Fibroblast of mammary gland (primary cell): Measurements from ENCODE around the gene CIBAR2.
"Not testable (repeated sequence)": the region's sequence is repeated elsewhere in the genome, so short reads cannot be mapped to it uniquely, and the experiment has no call there.

Experiments
- DNase-seq: peaks from one replicate; pipeline ENCODE4 v3.0.0-alpha.2; 2010; ENCODE audit warnings: low read depth
- H3K4me3 ChIP-seq: 2 replicates; pipeline ENCODE4 v1.5.1; 2011; ENCODE audit warnings: low read depth, mild to moderate bottlenecking, low read length, moderate library complexity; ENCODE audit not compliant: control insufficient read depth
- TF ChIP-seq, protein P1 (sequence below): conservative IDR thresholded peaks from 2 replicates; pipeline ENCODE4 v1.5.1; 2011; ENCODE audit warnings: low read depth, low read length, inconsistent platforms; ENCODE audit not compliant: control insufficient read depth, insufficient read depth

Gene CIBAR2

DNA sequence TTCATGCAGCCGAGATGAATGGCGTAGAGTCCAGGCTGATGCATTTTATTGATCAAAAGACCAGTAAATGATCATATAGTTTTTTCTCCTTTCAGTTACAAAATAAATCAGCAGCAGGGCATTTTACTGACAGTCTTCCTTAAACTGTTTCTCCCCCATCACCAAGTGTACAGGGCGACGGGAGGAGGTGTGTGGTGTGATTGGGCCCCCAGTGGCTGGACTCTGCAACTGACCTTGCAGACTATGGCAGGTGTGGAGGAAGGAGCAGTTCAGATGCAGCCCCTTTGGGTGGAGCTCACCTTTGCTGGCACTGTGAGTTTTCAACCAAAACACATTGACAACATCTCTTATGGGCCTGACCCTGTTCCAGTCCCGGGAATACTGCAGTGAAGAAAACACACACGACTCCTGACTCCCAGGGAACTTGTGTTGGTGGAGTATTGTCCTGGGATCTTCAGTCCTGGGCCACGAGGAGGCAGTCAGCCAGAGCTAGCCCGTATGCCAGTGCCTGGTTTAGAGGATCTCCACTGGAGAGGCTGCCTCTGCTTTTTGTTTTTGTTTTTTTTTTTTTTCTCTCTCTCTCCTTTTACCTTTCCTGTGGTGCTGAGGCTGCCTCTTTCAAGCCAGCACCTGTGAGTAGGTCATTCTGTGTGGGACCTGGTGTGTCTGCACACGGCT, 54.9 kb downstream of the CIBAR2 start:
- no peak for DNase-seq
- TF ChIP-seq, protein P1, sequence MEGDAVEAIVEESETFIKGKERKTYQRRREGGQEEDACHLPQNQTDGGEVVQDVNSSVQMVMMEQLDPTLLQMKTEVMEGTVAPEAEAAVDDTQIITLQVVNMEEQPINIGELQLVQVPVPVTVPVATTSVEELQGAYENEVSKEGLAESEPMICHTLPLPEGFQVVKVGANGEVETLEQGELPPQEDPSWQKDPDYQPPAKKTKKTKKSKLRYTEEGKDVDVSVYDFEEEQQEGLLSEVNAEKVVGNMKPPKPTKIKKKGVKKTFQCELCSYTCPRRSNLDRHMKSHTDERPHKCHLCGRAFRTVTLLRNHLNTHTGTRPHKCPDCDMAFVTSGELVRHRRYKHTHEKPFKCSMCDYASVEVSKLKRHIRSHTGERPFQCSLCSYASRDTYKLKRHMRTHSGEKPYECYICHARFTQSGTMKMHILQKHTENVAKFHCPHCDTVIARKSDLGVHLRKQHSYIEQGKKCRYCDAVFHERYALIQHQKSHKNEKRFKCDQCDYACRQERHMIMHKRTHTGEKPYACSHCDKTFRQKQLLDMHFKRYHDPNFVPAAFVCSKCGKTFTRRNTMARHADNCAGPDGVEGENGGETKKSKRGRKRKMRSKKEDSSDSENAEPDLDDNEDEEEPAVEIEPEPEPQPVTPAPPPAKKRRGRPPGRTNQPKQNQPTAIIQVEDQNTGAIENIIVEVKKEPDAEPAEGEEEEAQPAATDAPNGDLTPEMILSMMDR: no peak
- no peak overlapping the region for H3K4me3 ChIP-seq

DNA sequence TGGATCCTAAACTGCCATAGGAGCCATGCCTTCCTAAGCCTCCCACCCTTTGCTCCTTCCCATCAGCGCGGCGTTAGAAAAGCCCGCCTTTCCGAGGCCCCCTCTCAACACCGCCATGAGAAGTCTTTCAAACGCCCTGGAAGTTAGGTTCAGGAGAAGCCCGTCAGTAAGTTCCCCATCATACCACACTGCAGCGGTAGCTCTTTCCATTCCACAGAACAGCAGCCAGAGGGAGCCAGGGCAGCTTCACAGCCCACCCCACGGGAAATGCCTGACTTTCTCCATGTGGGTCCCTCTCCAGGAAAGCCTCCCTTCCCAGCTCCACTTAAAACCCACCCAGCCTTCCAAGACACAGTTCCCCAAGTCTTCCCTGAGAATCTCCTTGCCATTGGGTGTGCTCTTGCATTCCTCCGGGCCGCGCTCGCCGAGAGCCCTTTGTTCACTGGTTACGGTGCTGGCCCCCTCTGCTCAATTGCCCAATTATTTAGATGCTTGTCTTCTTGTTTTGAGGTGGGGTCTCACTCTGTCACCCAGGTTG, 56.0 kb downstream of the CIBAR2 start:
- TF ChIP-seq, protein P1: peak; percentile 45
- peak; percentile 23 for DNase-seq
- H3K4me3 ChIP-seq: no peak overlapping the region

DNA sequence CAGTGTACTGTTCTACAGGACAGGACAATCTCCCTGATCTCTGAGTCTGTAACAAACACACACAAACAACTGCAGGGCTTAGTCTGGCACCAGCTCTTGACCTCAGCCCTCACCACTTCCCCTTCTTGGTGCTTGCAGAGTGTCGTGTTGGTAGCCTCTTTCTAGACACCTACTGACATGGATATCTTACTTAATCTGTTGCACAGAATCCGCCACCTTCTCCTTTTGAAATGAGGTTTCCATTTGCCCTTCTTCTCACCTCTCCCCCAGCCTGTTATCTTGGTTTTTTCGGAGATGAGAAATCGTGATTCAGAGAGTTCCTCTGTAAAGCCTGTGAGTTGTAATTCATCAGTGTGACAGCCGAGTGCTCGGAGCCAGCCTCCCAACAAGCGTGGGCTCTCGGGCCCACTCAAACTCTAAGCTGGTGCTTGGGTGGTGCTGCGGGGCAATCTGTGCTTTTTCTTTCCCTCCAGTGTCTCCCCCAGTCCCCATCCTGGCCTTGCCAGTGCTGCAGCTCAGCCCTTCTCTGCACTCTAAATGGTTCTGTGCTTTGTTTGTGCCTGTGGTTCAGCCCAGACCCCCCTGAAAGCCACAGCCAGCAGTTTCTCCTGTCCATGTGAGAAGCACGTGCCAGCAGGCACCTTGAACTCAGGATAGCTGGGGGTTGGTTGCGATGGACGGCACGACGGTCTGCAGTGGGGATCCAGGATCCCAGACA, 56.6 kb downstream of the CIBAR2 start:
- peak overlapping the region; percentile 6 for H3K4me3 ChIP-seq
- peak; percentile 64 for DNase-seq
- TF ChIP-seq, protein P1: no peak

- no peak for DNase-seq
- peak overlapping the region; percentile 6 for H3K4me3 ChIP-seq
- TF ChIP-seq, protein P1: no peak
These were observed 57.3 kb downstream of the CIBAR2 start for GRCh38 chr16:85054948-85055492.

- H3K4me3 ChIP-seq, DNase-seq: not testable (repeated sequence)
These were observed 58.0 kb downstream of the CIBAR2 start for GRCh38 chr16:85054321-85054720.

DNA sequence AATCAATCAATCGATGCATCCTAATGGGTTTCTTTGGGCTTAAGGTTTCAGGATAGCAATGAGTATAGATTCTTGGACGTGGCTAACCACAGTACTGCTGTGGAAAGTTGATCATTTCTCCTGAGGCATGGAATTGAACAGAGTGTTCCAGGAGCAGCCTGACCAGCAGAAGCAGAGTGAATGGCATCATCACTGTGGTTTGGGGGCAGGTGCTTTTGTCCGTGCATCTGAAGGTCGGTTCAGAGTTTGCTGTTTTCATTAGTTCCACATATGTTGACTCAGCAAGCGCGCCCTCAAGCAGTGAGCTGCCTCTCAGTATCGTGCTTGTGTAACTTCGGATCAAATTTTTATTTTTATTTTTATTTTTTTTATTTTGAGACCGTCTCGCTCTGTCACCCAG, 59.7 kb downstream of the CIBAR2 start:
- DNase-seq: peak; percentile 86
- no peak overlapping the region for H3K4me3 ChIP-seq
- TF ChIP-seq, protein P1: no peak

- H3K4me3 ChIP-seq: no peak overlapping the region
- TF ChIP-seq, protein P1: no peak
- no peak for DNase-seq
These were observed 60.6 kb downstream of the CIBAR2 start for GRCh38 chr16:85051683-85052082.
